SK-N-SH (cell line): ENCODE measurements around the gene PLA2G2F. TPM values are rescaled to one million over a fixed set of nuclear protein-coding genes. Genes with fewer than 3 reads are reported as not detected.

Experiments used
- CTCF ChIA-PET: fragments of 300-600, 350-600 bp; formaldehyde crosslinking; extraction: SDS; loops from one replicate; lab custom pipeline; 2021; lab: Yijun Ruan, JAX
- POLR2A ChIA-PET: fragments of 350-600 bp; sonication (Branson Sonifier 250); formaldehyde crosslinking; extraction: SDS; loops from one replicate; lab custom pipeline; 2020; ENCODE audit warnings: antibody characterized with exemption, inconsistent platforms; lab: Yijun Ruan, JAX
- DNase-seq: peaks from one replicate; pipeline ENCODE4 v3.0.0; 2012
- H2AFZ ChIP-seq: fragments of 200-600 bp; sonication (generic); 2 replicates; pipeline ENCODE4 v1.8.1; 2016; ENCODE audit warnings: antibody characterized with exemption, mild to moderate bottlenecking, low read depth
- H3F3A ChIP-seq: fragments of 200-600 bp; sonication (generic); replicated peaks from 2 replicates; pipeline ENCODE3; 2016; ENCODE audit warnings: antibody characterized with exemption, mild to moderate bottlenecking; ENCODE audit not compliant: insufficient read depth
- H3K27ac ChIP-seq, 2 experiments: fragments of 200-500 bp in 1 of 2; fragments of 200-600 bp in 1 of 2; sonication (Bioruptor generic) in 1 of 2; sonication (generic), shearing (Covaris generic) in 1 of 2; 2 replicates each; pipeline versions ENCODE4 v1.5.1 to v1.6.1; 2014 to 2016; ENCODE audit warnings: low read depth in 2 of 2, inconsistent platforms in 1 of 2, low read length in 1 of 2, mild to moderate bottlenecking in 1 of 2, mixed read lengths in 1 of 2
- H3K27me3 ChIP-seq: fragments of 200-600 bp; sonication (generic), shearing (Covaris generic); 2 replicates; pipeline ENCODE4 v1.6.1; 2016; ENCODE audit warnings: mixed run types; ENCODE audit not compliant: insufficient read depth
- H3K36me3 ChIP-seq, 2 experiments: fragments of 200-500 bp in 1 of 2; fragments of 200-600 bp in 1 of 2; sonication (Bioruptor generic) in 1 of 2; sonication (generic) in 1 of 2; replicated peaks in 1 of 2; 2 replicates each; pipeline versions ENCODE3 to v1.5.1; 2014 to 2016; ENCODE audit warnings: low read length in 1 of 2, mild to moderate bottlenecking in 1 of 2; ENCODE audit not compliant: insufficient read depth in 2 of 2, control insufficient read depth in 1 of 2
- H3K4me1 ChIP-seq, 2 experiments: fragments of 200-500 bp in 1 of 2; fragments of 200-600 bp in 1 of 2; sonication (Bioruptor generic) in 1 of 2; sonication (generic), shearing (Covaris generic) in 1 of 2; 2 replicates each; pipeline versions ENCODE4 v1.5.1 to v1.6.1; 2014 to 2016; ENCODE audit warnings: low read depth in 1 of 2, low read length in 1 of 2, mixed run types in 1 of 2; ENCODE audit not compliant: insufficient read depth in 2 of 2, control insufficient read depth in 1 of 2
- H3K4me2 ChIP-seq: fragments of 200-600 bp; sonication (generic), shearing (Covaris generic); 2 replicates; pipeline ENCODE4 v1.6.1; 2017; ENCODE audit warnings: mixed run types
- H3K4me3 ChIP-seq, 2 experiments: fragments of 200-500 bp in 1 of 2; fragments of 200-600 bp in 1 of 2; sonication (Bioruptor generic) in 1 of 2; sonication (generic), shearing (Covaris generic) in 1 of 2; 2 replicates each; pipeline versions ENCODE4 v1.5.1 to v1.8.1; 2014 to 2016; ENCODE audit warnings: low read depth in 2 of 2, inconsistent platforms in 1 of 2, low read length in 1 of 2, mild to moderate bottlenecking in 1 of 2, mixed read lengths in 1 of 2, moderate library complexity in 1 of 2
- H3K79me2 ChIP-seq: fragments of 200-600 bp; sonication (generic); 2 replicates; pipeline ENCODE4 v1.8.1; 2017; ENCODE audit warnings: mild to moderate bottlenecking; ENCODE audit not compliant: insufficient read depth
- H3K9ac ChIP-seq: fragments of 200-600 bp; sonication (generic); 2 replicates; pipeline ENCODE4 v1.6.1; 2017; ENCODE audit warnings: mixed run types
- H3K9me2 ChIP-seq: fragments of 200-600 bp; sonication (generic); 2 replicates; pipeline ENCODE4 v1.6.1; 2017; ENCODE audit warnings: mixed run types
- H3K9me3 ChIP-seq: fragments of 200-600 bp; sonication (generic); 2 replicates; pipeline ENCODE4 v1.6.1; 2017; ENCODE audit warnings: mixed run types, mild to moderate bottlenecking, moderate library complexity
- H4K20me1 ChIP-seq: fragments of 200-600 bp; sonication (generic); 2 replicates; pipeline ENCODE4 v1.6.1; 2017; ENCODE audit warnings: mild to moderate bottlenecking, mixed run types; ENCODE audit not compliant: insufficient read depth
- CHD2 ChIP-seq: fragments of 150-350 bp; IDR thresholded peaks from 2 replicates; pipeline ENCODE4 v1.6.1; 2018; ENCODE audit warnings: low read length; ENCODE audit not compliant: partially characterized antibody
- EP300 ChIP-seq, 2 experiments: IDR thresholded peaks; 2 replicates each; pipeline versions ENCODE4 v1.4.0 to v1.6.1; 2012; ENCODE audit warnings: borderline replicate concordance in 1 of 2, low read depth in 1 of 2, low read length in 1 of 2
- FOXM1 ChIP-seq: IDR thresholded peaks from 2 replicates; pipeline ENCODE4 v1.4.0; 2012; ENCODE audit warnings: low read depth, mild to moderate bottlenecking
- GABPA ChIP-seq: IDR thresholded peaks from 2 replicates; pipeline ENCODE4 v1.4.0; 2012; ENCODE audit warnings: low read depth, mild to moderate bottlenecking
- GATA2 ChIP-seq: sonication (generic); formaldehyde crosslinking; IDR thresholded peaks from 2 replicates; pipeline ENCODE4 v1.5.0; 2020; ENCODE audit warnings: mild to moderate bottlenecking, missing genetic modification reagents
- MXI1 ChIP-seq: IDR thresholded peaks from 2 replicates; pipeline ENCODE4 v1.6.1; 2012; ENCODE audit warnings: mild to moderate bottlenecking, low read depth, low read length, improper control_type of control experiment
- NRF1 ChIP-seq: IDR thresholded peaks from 2 replicates; pipeline ENCODE4 v1.6.1; 2012; ENCODE audit warnings: low read depth, mild to moderate bottlenecking, low read length
- SIN3A ChIP-seq: IDR thresholded peaks from 2 replicates; pipeline ENCODE4 v1.6.1; 2012; ENCODE audit warnings: low read depth, mild to moderate bottlenecking, low read length, moderate library complexity, borderline replicate concordance
- SMC3 ChIP-seq: IDR thresholded peaks from 2 replicates; pipeline ENCODE4 v1.6.1; 2012; ENCODE audit warnings: low read depth, low read length, improper control_type of control experiment
- TEAD4 ChIP-seq: IDR thresholded peaks from 2 replicates; pipeline ENCODE4 v1.4.0; 2012; ENCODE audit warnings: mild to moderate bottlenecking, borderline replicate concordance; ENCODE audit not compliant: insufficient read depth
- WGBS: methylation state at CpG from one replicate; pipeline ENCODE4 v1.1.6; 2017; ENCODE audit warnings: low lambda C conversion rate; 5-methylcytosine and 5-hydroxymethylcytosine counted together
- polyA plus RNA-seq, 3 experiments: library from polyadenylated mRNA; depleted of rRNA; stranded (reverse); fragments of >200 nt; gene quantifications; 2 replicates each; pipeline ENCODE4 v1.2.3, GENCODE V29; 2012
- TF ChIP-seq, protein P1 (sequence below): IDR thresholded peaks from 2 replicates; pipeline ENCODE4 v1.4.0; 2012; ENCODE audit warnings: low read depth
- TF ChIP-seq, protein P2 (sequence below): IDR thresholded peaks from 2 replicates; pipeline ENCODE4; 2012

The PLA2G2F gene
- polyA plus RNA-seq, 1 of the 3 experiments (the other 2 are of a cell fraction): not detected

DNA sequence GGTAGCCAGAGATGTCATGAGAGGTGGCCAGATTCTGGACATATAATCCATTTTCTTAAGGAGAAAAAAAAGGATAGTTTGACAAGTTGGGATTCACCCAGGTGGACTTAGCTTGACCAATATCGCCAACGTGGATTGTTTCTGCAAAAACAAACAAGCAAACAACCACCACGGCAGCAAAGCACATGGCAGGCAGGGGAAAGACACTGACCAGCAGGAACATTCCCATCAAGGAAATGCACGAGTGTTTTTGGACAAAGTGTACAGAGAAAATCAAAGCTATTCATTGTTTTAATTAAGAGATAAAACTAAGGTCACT is 56.3 kb downstream of the PLA2G2F start:
- Histone ChIP-seq H3K27me3 (peaks cover 12% of the 10 kb centered on the region; the same call in 1 of the 2 replicates), H3K4me2 (no peak overlapping the region), H3K79me2 (no peaks in the 10 kb centered on the region), H3K4me3 (peak overlapping the region in 1 of 2 experiments; percentile 49; a peak in 1 of 4 replicates), H4K20me1 (no peaks in the 10 kb centered on the region), H3K9me3 (no peaks in the 10 kb centered on the region), H3K27ac (no peak overlapping the region), H3K4me1 (no peaks in the 10 kb centered on the region; a peak in 1 of 4 replicates), H2AFZ (no peak overlapping the region), H3K9me2 (no peaks in the 10 kb centered on the region), H3F3A (no peaks in the 10 kb centered on the region), H3K36me3 (no peaks in the 10 kb centered on the region), H3K9ac (no peak overlapping the region)
- ChIA-PET POLR2A (no interaction called here), CTCF (interaction anchor here (0.7 to 3.7 kb wide), 15 partner anchors 10 to 236 kb away, joined by 3 to 21 read pairs (median 4); no protein-coding TSS in a partner anchor)
- WGBS: 65% methylated on average over 4 of the region's 4 CpGs
- TF ChIP-seq NRF1 (no peak), SIN3A (no peak), GATA2 (CRISPR knock-in tag) (no peak), CHD2 (no peak), FOXM1 (no peak)
- DNase-seq: no peak

DNA sequence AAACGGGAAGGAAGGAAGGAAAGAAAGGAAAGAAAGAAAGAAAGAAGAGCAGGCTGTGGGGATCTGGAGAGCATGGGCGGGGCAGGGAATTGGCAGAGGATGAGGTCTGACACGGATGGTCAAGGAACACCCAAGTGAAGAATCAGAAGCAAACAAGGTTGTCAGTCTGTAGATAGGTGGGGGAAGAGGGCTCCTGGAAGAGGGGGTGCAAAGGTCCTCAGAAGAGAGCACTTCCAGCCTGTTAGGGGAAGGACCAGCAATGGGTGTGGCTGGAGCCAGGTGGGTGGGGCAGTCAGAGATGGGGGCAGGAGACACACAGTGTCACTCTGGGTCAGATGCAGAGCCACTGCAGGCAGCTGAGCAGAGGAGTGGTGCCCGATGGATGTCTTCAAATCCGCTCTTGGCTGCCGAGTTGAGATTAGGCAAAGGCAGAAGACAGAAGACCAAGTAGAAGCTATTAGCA is 58.2 kb downstream of the PLA2G2F start:
- no peak overlapping the region for H2AFZ ChIP-seq
- H3K4me3 ChIP-seq: no peak overlapping the region
- no peaks in the 10 kb centered on the region for H3K9me3 ChIP-seq
- no peaks in the 10 kb centered on the region for H3F3A ChIP-seq
- TF ChIP-seq NRF1: no peak
- no peak for TF ChIP-seq GABPA
- no peak for TF ChIP-seq EP300 (IDR thresholded peaks at IDR 0.05; ENCODE audit: borderline replicate concordance in 1 of 2, low read depth in 1 of 2, low read length in 1 of 2)
- no peak for TF ChIP-seq SMC3
- no peak for TF ChIP-seq FOXM1
- POLR2A ChIA-PET: no interaction called here
- H3K27me3 ChIP-seq: peaks cover 28% of the 10 kb centered on the region; the same call in 1 of the 2 replicates
- no peak overlapping the region for H3K4me2 ChIP-seq
- no peaks in the 10 kb centered on the region for H4K20me1 ChIP-seq
- no peak for DNase-seq
- 57% methylated on average over 6 of the region's 6 CpGs for WGBS
- no peaks in the 10 kb centered on the region for H3K9me2 ChIP-seq
- no peaks in the 10 kb centered on the region; a peak in 1 of 4 replicates for H3K4me1 ChIP-seq
- CTCF ChIA-PET: interaction anchor here (0.6 to 3.7 kb wide), 2 partner anchors 15 to 47 kb away, joined by 3 to 21 read pairs; no protein-coding TSS in a partner anchor
- no peak overlapping the region for H3K27ac ChIP-seq
- H3K79me2 ChIP-seq: no peaks in the 10 kb centered on the region
- no peaks in the 10 kb centered on the region for H3K36me3 ChIP-seq
- H3K9ac ChIP-seq: no peak overlapping the region

DNA sequence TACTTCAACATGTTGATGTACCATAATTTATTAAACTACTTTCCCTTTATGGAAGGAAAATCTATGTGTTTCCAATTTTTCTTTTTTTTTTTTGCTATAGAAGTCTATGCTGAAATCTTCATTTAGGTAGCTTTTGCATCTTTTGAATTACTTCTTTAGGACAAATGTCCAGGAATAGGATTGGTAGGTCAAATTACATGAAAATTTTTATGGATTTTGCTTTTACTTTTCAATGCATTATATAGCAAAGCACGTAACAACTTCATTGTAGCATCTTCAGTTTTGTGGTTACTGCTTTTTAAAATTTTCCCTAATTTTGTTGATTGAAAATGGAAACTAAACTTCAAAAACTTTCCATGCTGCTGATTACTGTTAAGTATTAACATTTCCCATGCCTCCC is 59.2 kb downstream of the PLA2G2F start:
- Histone ChIP-seq H3K9me2 (no peaks in the 10 kb centered on the region), H3K9me3 (no peaks in the 10 kb centered on the region), H3K9ac (no peak overlapping the region), H3K4me1 (no peaks in the 10 kb centered on the region; a peak in 1 of 4 replicates), H4K20me1 (no peaks in the 10 kb centered on the region), H3K27me3 (peaks cover 32% of the 10 kb centered on the region; the same call in 1 of the 2 replicates), H3K27ac (no peak overlapping the region), H3K79me2 (no peaks in the 10 kb centered on the region), H3F3A (no peaks in the 10 kb centered on the region), H3K36me3 (no peaks in the 10 kb centered on the region), H2AFZ (no peak overlapping the region), H3K4me3 (no peak overlapping the region), H3K4me2 (no peak overlapping the region)
- POLR2A ChIA-PET: no interaction called here
- TF ChIP-seq TEAD4 (no peak), MXI1 (no peak), SIN3A (no peak), GATA2 (CRISPR knock-in tag) (no peak)
- TF ChIP-seq, protein P1, sequence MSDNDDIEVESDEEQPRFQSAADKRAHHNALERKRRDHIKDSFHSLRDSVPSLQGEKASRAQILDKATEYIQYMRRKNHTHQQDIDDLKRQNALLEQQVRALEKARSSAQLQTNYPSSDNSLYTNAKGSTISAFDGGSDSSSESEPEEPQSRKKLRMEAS: no peak
- TF ChIP-seq, protein P2, sequence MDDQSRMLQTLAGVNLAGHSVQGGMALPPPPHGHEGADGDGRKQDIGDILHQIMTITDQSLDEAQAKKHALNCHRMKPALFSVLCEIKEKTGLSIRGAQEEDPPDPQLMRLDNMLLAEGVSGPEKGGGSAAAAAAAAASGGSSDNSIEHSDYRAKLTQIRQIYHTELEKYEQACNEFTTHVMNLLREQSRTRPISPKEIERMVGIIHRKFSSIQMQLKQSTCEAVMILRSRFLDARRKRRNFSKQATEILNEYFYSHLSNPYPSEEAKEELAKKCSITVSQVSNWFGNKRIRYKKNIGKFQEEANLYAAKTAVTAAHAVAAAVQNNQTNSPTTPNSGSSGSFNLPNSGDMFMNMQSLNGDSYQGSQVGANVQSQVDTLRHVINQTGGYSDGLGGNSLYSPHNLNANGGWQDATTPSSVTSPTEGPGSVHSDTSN: no peak
- CTCF ChIA-PET: no interaction called here
- no peak for DNase-seq
- WGBS: 39% methylated on average over 1 of the region's 1 CpG
